Measurements from ENCODE around the gene KPNA4.

GRCh38 chr3:160574636-160575035 lies 9.3 kb upstream of the KPNA4 start:
- TF ChIP-seq EZH2 (IDR thresholded peaks at IDR 0.05; ENCODE audit: borderline replicate concordance, low read depth, low read length, severe bottlenecking) (no peak), POLR2AphosphoS5 (IDR thresholded peaks at IDR 0.05; ENCODE audit: insufficient read depth, low read depth, low read length) (no peak), POLR2A (IDR thresholded peaks at IDR 0.05; ENCODE audit: low read depth, low read length) (no peak), CTCF (IDR thresholded peaks at IDR 0.05; ENCODE audit: extremely low read depth in 1 of 2, insufficient read depth in 1 of 2, low read depth in 1 of 2, low read length in 2 of 2) (no peak), MAX (IDR thresholded peaks at IDR 0.05; ENCODE audit: insufficient read depth, insufficient read length) (no peak)
